Caco-2 (cell line): ENCODE results near the gene AFAP1L2. TPM values are rescaled to one million over a fixed set of nuclear protein-coding genes. Genes with fewer than 3 reads are reported as not detected.

Source experiments
- BruUV-seq: library from RNA; stranded (reverse); fragments of 400-500 nt; replicated peaks from 2 replicates; lab custom pipeline; 2021; lab: Mats Ljungman, UMichigan
- CTCF ChIA-PET: fragments of 300-600 bp; sonication (Branson Sonifier 250); formaldehyde crosslinking; loops from one replicate; lab custom pipeline; 2022; ENCODE audit warnings: antibody characterized with exemption; lab: Charles Lee
- POLR2A ChIA-PET: fragments of 300-600 bp; sonication (Branson Sonifier 250); formaldehyde crosslinking; loops from one replicate; lab custom pipeline; 2022; ENCODE audit warnings: antibody characterized with exemption; lab: Charles Lee
- DNase-seq, 2 experiments: peaks; one replicate each; pipeline versions ENCODE4 v3.0.0 to v3.0.0-alpha.2; 2020 to 2022
- H3K27me3 ChIP-seq: replicated peaks from 2 replicates; pipeline ENCODE4 v1.6.0; 2011; ENCODE audit warnings: low read length; ENCODE audit not compliant: control insufficient read depth, insufficient read depth
- H3K36me3 ChIP-seq: 2 replicates; pipeline ENCODE4 v1.5.1; 2011; ENCODE audit warnings: low read length; ENCODE audit not compliant: control insufficient read depth, insufficient read depth
- H3K4me1 ChIP-seq: fragments of 250-450 bp; sonication (Bioruptor Pico); 2 replicates; pipeline ENCODE4 v1.5.1; 2020; ENCODE audit warnings: mild to moderate bottlenecking
- H3K4me3 ChIP-seq: 2 replicates; pipeline ENCODE4 v1.5.1; 2011; ENCODE audit warnings: low read depth, mild to moderate bottlenecking, control low read depth, low read length
- H3K9me3 ChIP-seq: fragments of 250-450 bp; sonication (Bioruptor Pico); 2 replicates; pipeline ENCODE4 v1.5.1; 2020; ENCODE audit warnings: mild to moderate bottlenecking, moderate library complexity
- H3K27ac Mint-ChIP-seq: one replicate; pipeline ENCODE4 v1.8.0; 2022; ENCODE audit warnings: mixed read lengths; ENCODE audit not compliant: unreplicated experiment
- H3K27me3 Mint-ChIP-seq: one replicate; pipeline ENCODE4 v1.8.0; 2022; ENCODE audit warnings: mixed read lengths; ENCODE audit not compliant: insufficient read depth, unreplicated experiment
- H3K36me3 Mint-ChIP-seq: one replicate; pipeline ENCODE4 v1.8.0; 2022; ENCODE audit warnings: mild to moderate bottlenecking, mixed read lengths; ENCODE audit not compliant: insufficient read depth, unreplicated experiment
- H3K4me1 Mint-ChIP-seq: one replicate; pipeline ENCODE4 v1.8.0; 2022; ENCODE audit warnings: low read depth, mixed read lengths; ENCODE audit not compliant: unreplicated experiment
- H3K4me3 Mint-ChIP-seq: one replicate; pipeline ENCODE4 v1.8.0; 2022; ENCODE audit warnings: mild to moderate bottlenecking, moderate library complexity, mixed read lengths; ENCODE audit not compliant: unreplicated experiment
- H3K9me3 Mint-ChIP-seq: one replicate; pipeline ENCODE4 v1.8.0; 2022; ENCODE audit warnings: mixed read lengths; ENCODE audit not compliant: unreplicated experiment
- intact Hi-C: fragments of 100-400 bp; cut with micrococcal nuclease; formaldehyde crosslinking; loops from one replicate; pipeline ENCODE4 v1.10.0; 2022; ENCODE audit not compliant: unreplicated experiment
- total RNA-seq: library from RNA; stranded (reverse); gene quantifications from 2 replicates; pipeline ENCODE4 v1.2.3, GENCODE V29; 2022
- TF ChIP-seq, protein P1 (sequence below), 2 experiments: fragments of 200-600 bp in 1 of 2; IDR thresholded peaks; 1 replicate in 1 of 2; 2 replicates in 1 of 2; pipeline versions ENCODE4 v1.5.1 to v1.8.0; 2011 to 2022; ENCODE audit warnings: antibody characterized with exemption in 1 of 2, control low read depth in 1 of 2, inconsistent platforms in 1 of 2, low read depth in 1 of 2, low read length in 1 of 2, mild to moderate bottlenecking in 1 of 2, moderate library complexity in 1 of 2; ENCODE audit not compliant: insufficient read depth in 1 of 2, severe bottlenecking in 1 of 2, unreplicated experiment in 1 of 2

AFAP1L2 gene
- total RNA-seq, 1 experiment from 2014 or later: 2.3 TPM

GRCh38 chr10:114252883-114253282 is 151.4 kb downstream of the AFAP1L2 start:
- Mint-ChIP-seq H3K4me3 (no peak overlapping the region), H3K4me1 (peaks cover 5% of the 10 kb centered on the region), H3K27me3 (no peaks in the 10 kb centered on the region), H3K36me3 (peaks cover 26% of the 10 kb centered on the region), H3K27ac (peak overlapping the region; percentile 60), H3K9me3 (peaks cover 9% of the 10 kb centered on the region)
- CTCF ChIA-PET: no interaction called here
- TF ChIP-seq, protein P1, sequence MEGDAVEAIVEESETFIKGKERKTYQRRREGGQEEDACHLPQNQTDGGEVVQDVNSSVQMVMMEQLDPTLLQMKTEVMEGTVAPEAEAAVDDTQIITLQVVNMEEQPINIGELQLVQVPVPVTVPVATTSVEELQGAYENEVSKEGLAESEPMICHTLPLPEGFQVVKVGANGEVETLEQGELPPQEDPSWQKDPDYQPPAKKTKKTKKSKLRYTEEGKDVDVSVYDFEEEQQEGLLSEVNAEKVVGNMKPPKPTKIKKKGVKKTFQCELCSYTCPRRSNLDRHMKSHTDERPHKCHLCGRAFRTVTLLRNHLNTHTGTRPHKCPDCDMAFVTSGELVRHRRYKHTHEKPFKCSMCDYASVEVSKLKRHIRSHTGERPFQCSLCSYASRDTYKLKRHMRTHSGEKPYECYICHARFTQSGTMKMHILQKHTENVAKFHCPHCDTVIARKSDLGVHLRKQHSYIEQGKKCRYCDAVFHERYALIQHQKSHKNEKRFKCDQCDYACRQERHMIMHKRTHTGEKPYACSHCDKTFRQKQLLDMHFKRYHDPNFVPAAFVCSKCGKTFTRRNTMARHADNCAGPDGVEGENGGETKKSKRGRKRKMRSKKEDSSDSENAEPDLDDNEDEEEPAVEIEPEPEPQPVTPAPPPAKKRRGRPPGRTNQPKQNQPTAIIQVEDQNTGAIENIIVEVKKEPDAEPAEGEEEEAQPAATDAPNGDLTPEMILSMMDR (IDR thresholded peaks at IDR 0.05; ENCODE audit: insufficient read depth in 1 of 2, low read depth in 1 of 2, low read length in 1 of 2, severe bottlenecking in 1 of 2, unreplicated experiment in 1 of 2): no peak
- no peaks in the 10 kb centered on the region for H3K36me3 ChIP-seq
- DNase-seq: no peak
- intact Hi-C loops: no loop called here
- no TSS peak for BruUV-seq
- POLR2A ChIA-PET: no interaction called here
- H3K9me3 ChIP-seq: peaks cover 3% of the 10 kb centered on the region; the same call in 1 of the 2 replicates
- H3K4me3 ChIP-seq: no peak overlapping the region
- H3K4me1 ChIP-seq: no peaks in the 10 kb centered on the region
- no peaks in the 10 kb centered on the region for H3K27me3 ChIP-seq

- ChIA-PET POLR2A (no interaction called here), CTCF (no interaction called here)
- Histone ChIP-seq H3K36me3 (no peaks in the 10 kb centered on the region), H3K4me1 (no peaks in the 10 kb centered on the region), H3K9me3 (peaks cover 3% of the 10 kb centered on the region; the same call in 1 of the 2 replicates), H3K27me3 (no peaks in the 10 kb centered on the region), H3K4me3 (no peak overlapping the region)
- no peak overlapping the region for H3K4me3 Mint-ChIP-seq
- intact Hi-C loops: no loop called here
- no peak for DNase-seq
- H3K9me3 Mint-ChIP-seq: peaks cover 9% of the 10 kb centered on the region
- no peak overlapping the region for H3K27ac Mint-ChIP-seq
- no peaks in the 10 kb centered on the region for H3K4me1 Mint-ChIP-seq
- H3K27me3 Mint-ChIP-seq: no peaks in the 10 kb centered on the region
- BruUV-seq: no TSS peak
- TF ChIP-seq, protein P1 (IDR thresholded peaks at IDR 0.05; ENCODE audit: insufficient read depth in 1 of 2, low read depth in 1 of 2, low read length in 1 of 2, severe bottlenecking in 1 of 2, unreplicated experiment in 1 of 2): no peak
- H3K36me3 Mint-ChIP-seq: peaks cover 26% of the 10 kb centered on the region
Observed at GRCh38 chr10:114252092-114252491, 152.2 kb downstream of the AFAP1L2 start.

DNA sequence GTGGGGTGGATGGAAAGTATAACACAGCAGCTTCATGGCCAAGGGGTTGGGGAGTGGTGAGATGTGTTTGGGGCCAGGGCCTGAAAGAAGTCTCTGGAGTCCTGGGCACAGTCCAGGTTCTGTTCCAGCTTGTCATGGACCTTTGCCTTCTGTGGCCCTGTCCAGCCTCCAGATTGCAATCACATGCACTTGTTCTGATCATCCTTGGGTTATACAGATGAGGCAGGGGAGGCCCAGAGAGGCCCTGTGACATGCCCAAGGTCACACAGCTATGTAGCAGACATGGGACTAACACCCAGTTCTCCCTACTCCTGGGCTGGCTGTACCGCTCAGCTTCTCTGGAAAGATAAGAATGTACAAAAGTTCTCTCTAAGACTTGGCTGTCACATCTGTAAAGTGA is 153.6 kb downstream of the AFAP1L2 start:
- Mint-ChIP-seq H3K4me1 (no peaks in the 10 kb centered on the region), H3K27ac (no peak overlapping the region), H3K27me3 (no peaks in the 10 kb centered on the region), H3K36me3 (peaks cover 26% of the 10 kb centered on the region), H3K4me3 (no peak overlapping the region), H3K9me3 (peaks cover 9% of the 10 kb centered on the region)
- no TSS peak for BruUV-seq
- H3K9me3 ChIP-seq: peaks cover 3% of the 10 kb centered on the region; the same call in 1 of the 2 replicates
- DNase-seq: no peak
- TF ChIP-seq, protein P1 (IDR thresholded peaks at IDR 0.05; ENCODE audit: insufficient read depth in 1 of 2, low read depth in 1 of 2, low read length in 1 of 2, severe bottlenecking in 1 of 2, unreplicated experiment in 1 of 2): no peak
- ChIA-PET CTCF (no interaction called here), POLR2A (no interaction called here)
- no peaks in the 10 kb centered on the region for H3K4me1 ChIP-seq
- no peaks in the 10 kb centered on the region for H3K27me3 ChIP-seq
- no peaks in the 10 kb centered on the region for H3K36me3 ChIP-seq
- H3K4me3 ChIP-seq: no peak overlapping the region
- intact Hi-C loops: no loop called here
